WTC11 (cell line): ENCODE results near the gene GOLPH3.

ENCODE experiments used
- ESRRA ChIP-seq: sonication (generic); formaldehyde crosslinking; IDR thresholded peaks from 2 replicates; pipeline ENCODE4 v1.8.1; 2022; ENCODE audit warnings: mild to moderate bottlenecking, missing genetic modification reagents, borderline replicate concordance
- OVOL2 ChIP-seq: fragments of 250-450 bp; sonication (Bioruptor Pico); IDR thresholded peaks from 2 replicates; pipeline ENCODE4 v1.9.0; 2021; ENCODE audit warnings: mild to moderate bottlenecking, borderline replicate concordance
- SP1 ChIP-seq: sonication (generic); formaldehyde crosslinking; conservative IDR thresholded peaks from 2 replicates; pipeline ENCODE4 v1.8.1; 2022; ENCODE audit warnings: missing genetic modification reagents
- USF2 ChIP-seq: sonication (generic); formaldehyde crosslinking; IDR thresholded peaks from 2 replicates; pipeline ENCODE4 v1.8.1; 2023; ENCODE audit warnings: mild to moderate bottlenecking, missing genetic modification reagents, moderate library complexity

GRCh38 chr5:32197032-32197431 lies 22.9 kb upstream of the GOLPH3 start:
- no peak for TF ChIP-seq OVOL2 (CRISPR knock-in tag)
- TF ChIP-seq SP1 (CRISPR knock-in tag) = no peak
- TF ChIP-seq USF2 (CRISPR knock-in tag) = no peak
- no peak for TF ChIP-seq ESRRA
